ENCODE measurements around the gene NRP2. TPM values are rescaled to one million over a fixed set of nuclear protein-coding genes. Genes with fewer than 3 reads are reported as not detected.

Gene NRP2
- total RNA-seq, 4 donors from 2014 or later: 4.0 to 11.5 (median 5.9) TPM

DNA sequence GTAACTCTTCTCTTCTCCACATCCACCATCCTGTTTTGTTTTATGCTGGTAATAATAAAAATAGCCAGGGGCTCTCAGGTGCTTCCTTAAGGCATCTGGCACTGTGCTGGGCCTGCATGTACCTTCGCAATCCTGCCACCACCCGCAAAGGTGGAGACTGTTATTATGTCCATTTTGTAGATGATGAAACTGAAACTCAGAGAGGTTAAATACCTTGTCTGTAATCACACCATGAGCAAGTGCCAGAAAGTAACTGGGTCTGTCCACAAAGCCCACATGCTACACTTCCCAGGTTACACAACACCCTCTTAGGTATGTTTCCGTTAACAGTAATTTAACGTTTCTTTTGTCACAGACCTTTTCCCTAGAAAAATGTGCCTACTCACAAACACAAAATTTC is 27.0 kb downstream of the NRP2 start:
- no peak for DNase-seq (ENCODE audit: low spot score in 2 of 2)
- TF ChIP-seq POLR2A (IDR thresholded peaks at IDR 0.05): no peak
- TF ChIP-seq, protein P1, sequence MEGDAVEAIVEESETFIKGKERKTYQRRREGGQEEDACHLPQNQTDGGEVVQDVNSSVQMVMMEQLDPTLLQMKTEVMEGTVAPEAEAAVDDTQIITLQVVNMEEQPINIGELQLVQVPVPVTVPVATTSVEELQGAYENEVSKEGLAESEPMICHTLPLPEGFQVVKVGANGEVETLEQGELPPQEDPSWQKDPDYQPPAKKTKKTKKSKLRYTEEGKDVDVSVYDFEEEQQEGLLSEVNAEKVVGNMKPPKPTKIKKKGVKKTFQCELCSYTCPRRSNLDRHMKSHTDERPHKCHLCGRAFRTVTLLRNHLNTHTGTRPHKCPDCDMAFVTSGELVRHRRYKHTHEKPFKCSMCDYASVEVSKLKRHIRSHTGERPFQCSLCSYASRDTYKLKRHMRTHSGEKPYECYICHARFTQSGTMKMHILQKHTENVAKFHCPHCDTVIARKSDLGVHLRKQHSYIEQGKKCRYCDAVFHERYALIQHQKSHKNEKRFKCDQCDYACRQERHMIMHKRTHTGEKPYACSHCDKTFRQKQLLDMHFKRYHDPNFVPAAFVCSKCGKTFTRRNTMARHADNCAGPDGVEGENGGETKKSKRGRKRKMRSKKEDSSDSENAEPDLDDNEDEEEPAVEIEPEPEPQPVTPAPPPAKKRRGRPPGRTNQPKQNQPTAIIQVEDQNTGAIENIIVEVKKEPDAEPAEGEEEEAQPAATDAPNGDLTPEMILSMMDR (IDR thresholded peaks at IDR 0.05): no peak
- no peak overlapping the region for H3K4me3 ChIP-seq (ENCODE audit: low read depth, poor library complexity, severe bottlenecking)
- 78 to 85% methylated on average over 4 of the region's 4 CpGs for WGBS, 2 donors
- intact Hi-C loops (cut with DNase I; ENCODE audit: low total_unique reads): no loop called here

DNA sequence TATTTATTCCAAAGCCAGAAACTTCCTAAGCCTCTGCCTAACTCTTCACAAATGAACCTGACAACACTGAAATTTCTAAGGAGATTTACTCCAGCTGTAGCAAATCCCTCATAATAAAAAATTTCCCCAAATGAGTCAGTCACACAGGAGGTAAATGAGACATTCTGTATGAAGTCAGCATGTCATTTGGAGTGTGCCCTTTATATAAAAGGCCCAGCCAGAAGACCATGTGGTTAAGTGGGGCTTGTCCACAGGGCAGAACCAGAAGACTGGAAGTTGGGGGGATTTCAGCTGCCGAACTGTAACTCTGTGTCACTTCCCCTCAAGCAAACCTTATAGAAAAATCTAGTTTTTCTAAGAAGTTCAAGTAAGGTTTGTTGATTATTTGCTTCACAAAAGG is 30.2 kb downstream of the NRP2 start:
- WGBS, 2 donors: 22 to 52% methylated on average over 1 of the region's 1 CpG
- intact Hi-C loops (cut with DNase I; ENCODE audit: low total_unique reads): no loop called here
- DNase-seq (ENCODE audit: low spot score in 2 of 2): no peak
- no peak overlapping the region for H3K4me3 ChIP-seq (ENCODE audit: low read depth, poor library complexity, severe bottlenecking)
- TF ChIP-seq, protein P1 (IDR thresholded peaks at IDR 0.05): no peak
- no peak for TF ChIP-seq POLR2A (IDR thresholded peaks at IDR 0.05)

DNA sequence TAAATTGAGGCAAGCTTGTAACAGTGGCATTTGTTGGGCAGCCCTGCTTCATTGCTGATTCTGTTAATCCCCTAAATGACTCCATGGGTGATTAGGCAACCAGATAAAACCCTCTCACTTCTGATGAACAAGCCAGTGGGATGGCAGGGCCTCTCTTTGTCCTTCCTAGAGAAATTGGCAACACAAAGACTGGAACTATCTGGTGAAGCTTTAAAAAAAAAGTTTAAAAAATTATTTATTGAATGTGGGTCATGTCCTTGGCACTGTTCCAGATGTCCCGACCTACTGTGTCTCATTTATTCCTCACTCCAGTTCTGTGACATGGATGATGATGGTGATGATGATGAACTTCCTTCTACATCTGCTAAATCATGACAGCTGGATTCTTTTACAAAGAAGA is 30.8 kb downstream of the NRP2 start:
- no peak for DNase-seq (ENCODE audit: low spot score in 2 of 2)
- no peak overlapping the region for H3K4me3 ChIP-seq (ENCODE audit: low read depth, poor library complexity, severe bottlenecking)
- TF ChIP-seq, protein P1 (IDR thresholded peaks at IDR 0.05): no peak
- TF ChIP-seq POLR2A (IDR thresholded peaks at IDR 0.05): no peak
- WGBS, 2 donors: 10 to 14% methylated on average over 1 of the region's 1 CpG
- intact Hi-C loops (cut with DNase I; ENCODE audit: low total_unique reads): no loop called here

DNA sequence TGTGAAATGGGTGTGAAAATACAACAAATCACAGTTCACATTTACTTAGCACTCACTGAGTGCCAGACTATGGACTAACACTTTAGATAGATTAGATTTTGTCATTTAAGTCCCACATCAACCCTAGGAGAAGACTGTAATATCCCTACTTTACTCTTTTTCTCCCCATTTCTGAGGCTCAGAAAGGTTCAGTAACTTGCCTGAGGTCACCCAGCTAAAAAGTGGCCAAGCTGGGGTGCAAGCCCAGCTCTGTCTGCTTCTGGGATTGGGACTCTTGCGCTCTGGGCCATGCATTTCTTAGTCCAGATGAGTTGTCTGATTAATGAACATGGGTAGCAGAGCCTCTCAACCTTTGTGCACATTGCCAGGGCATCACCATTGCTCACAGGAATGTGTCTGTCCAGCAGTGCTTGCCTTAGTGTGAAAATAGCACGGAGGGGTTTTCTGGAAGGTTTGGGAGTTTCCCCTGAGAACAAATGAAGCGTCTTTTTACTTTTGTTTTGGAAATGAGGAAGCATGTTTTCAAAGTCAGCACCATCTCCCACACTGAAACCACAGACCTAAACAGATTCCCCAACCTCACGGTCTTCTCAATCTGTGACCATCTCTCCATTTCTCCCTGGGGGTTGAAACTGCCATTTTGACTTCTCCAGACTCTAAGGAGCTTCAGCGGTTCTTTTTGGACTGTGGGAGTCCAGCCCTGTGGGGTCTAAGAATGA is 31.9 kb downstream of the NRP2 start:
- H3K4me3 ChIP-seq (ENCODE audit: low read depth, poor library complexity, severe bottlenecking): no peak overlapping the region
- TF ChIP-seq, protein P1 (IDR thresholded peaks at IDR 0.05): no peak
- TF ChIP-seq POLR2A (IDR thresholded peaks at IDR 0.05): no peak
- WGBS, 2 donors: 73 to 74% methylated on average over 5 of the region's 5 CpGs
- DNase-seq (ENCODE audit: low spot score in 2 of 2): no peak
- intact Hi-C loops (cut with DNase I; ENCODE audit: low total_unique reads): no loop called here

DNA sequence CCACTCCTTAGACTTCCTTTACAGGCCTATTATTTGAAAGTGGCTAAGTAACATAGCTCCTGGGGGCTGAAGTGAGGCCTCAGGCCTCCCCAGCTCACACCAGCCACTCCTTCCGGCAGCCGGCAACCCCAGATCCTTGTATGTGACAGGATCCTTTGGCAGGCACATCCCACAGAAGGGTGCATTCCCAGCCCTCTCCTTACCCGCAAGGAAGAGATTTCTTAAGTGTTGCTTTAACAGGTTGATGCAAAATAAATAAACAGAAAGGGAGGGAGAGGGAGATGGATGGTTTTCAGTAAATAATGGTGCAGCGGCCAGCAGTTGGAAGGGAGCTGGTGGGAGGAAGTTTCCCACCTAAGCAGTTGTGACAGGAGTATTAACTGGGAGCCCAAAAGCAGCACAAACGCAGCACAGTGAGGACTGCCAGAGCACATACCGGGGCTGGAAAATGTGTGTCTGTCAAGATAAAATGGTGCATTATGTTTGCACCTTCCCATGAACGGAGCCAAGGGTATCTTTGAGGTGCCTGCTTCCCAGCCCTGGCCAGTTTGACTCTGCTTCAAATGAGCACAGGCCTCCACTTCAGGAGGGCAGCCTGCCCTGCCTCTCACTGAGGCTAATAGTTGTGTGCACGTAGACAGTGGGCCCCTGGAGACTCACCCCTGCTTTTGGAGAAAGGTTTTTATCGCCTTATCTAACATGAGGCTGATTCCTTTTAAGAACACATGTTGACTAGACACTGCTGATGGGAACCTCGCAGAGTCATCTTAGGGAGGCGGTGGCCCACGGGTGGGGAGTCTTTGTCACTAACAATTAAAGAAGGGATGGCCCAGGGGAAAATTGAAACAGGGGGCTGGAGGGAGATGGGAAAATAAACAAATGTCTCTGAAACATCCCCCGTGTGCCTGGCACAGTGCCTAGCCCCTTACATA is 32.8 kb downstream of the NRP2 start:
- no peak for TF ChIP-seq POLR2A (IDR thresholded peaks at IDR 0.05)
- TF ChIP-seq, protein P1 (IDR thresholded peaks at IDR 0.05): no peak
- intact Hi-C loops (cut with DNase I; ENCODE audit: low total_unique reads): no loop called here
- DNase-seq (ENCODE audit: low spot score in 2 of 2): no peak
- 78 to 84% methylated on average over 13 of the region's 13 CpGs for WGBS, 2 donors
- no peak overlapping the region for H3K4me3 ChIP-seq (ENCODE audit: low read depth, poor library complexity, severe bottlenecking)
